ENCODE results near the gene KIF5A. TPM values are rescaled to one million over a fixed set of nuclear protein-coding genes. Genes with fewer than 3 reads are reported as not detected.

The KIF5A gene
- total and polyA plus RNA-seq, 2 donors (not counting 1 experiment from before 2014, with no cell fraction given) = 0.09 to 0.67 TPM

DNA sequence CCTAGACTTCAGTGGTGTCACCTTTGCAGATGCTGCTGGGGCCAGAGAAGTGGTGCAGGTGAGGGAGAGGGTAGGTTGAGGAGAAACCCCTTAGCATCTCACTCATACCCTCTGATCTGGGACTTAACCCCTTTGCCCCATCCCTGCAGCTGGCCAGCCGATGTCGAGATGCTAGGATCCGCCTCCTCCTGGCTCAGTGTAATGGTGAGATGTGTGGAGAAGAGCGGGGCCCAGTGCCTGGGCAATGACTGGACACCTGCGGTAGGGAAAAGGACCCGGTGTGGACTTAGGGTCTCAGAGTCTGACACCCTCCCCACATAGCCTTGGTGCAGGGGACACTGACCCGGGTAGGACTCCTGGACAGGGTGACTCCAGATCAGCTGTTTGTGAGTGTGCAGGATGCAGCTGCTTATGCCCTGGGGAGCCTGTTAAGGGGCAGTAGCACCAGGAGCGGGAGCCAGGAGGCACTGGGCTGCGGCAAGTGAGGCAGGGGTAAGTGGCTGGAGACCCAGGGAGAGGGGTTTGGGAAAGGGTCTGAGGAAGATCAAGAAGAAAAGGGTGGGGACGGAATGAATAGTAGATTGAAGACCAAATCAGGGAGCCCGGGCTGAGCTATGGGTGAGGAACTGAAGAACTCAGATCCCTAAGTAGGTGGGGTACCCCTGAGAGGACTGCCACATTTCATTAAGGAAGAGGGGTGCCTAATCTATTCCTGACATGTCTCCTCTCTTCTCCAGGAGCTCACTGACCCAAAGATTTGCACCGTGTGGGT is 75.6 kb downstream of the KIF5A start:
- Histone ChIP-seq H4K20me1 (ENCODE audit: control insufficient read depth, insufficient read depth, low read length, poor library complexity, severe bottlenecking) (peaks cover 3% of the 10 kb centered on the region), H3K9me3 (ENCODE audit: control extremely low read depth in 1 of 3, control insufficient read depth in 2 of 3, insufficient read depth in 1 of 3, low read length in 2 of 3) (peaks cover 0 to 20% (median 0%) of the 10 kb centered on the region in 3 donors), H3K4me1 (ENCODE audit: control insufficient read depth in 2 of 2, insufficient read depth in 2 of 2, low read length in 2 of 2) (peaks cover 27 to 46% of the 10 kb centered on the region in 2 donors), H3K36me3 (replicated peaks in 1 of 2; ENCODE audit: control extremely low read depth in 1 of 2, control insufficient read depth in 1 of 2, extremely low read depth in 1 of 2, insufficient read depth in 2 of 2, low read length in 1 of 2) (no peaks in the 10 kb centered on the region), H3K9ac (ENCODE audit: low read length) (no peak overlapping the region), H2AFZ (ENCODE audit: insufficient read depth, low read depth, low read length, poor library complexity, severe bottlenecking) (no peak overlapping the region), H3K4me3 (ENCODE audit: control extremely low read depth in 1 of 5, extremely low read depth in 1 of 5, insufficient read depth in 1 of 5, low read depth in 2 of 5, low read length in 4 of 5) (no peak overlapping the region), H3K4me2 (replicated peaks; ENCODE audit: low read depth, low read length, poor library complexity, severe bottlenecking) (no peak overlapping the region), H3K79me2 (ENCODE audit: control insufficient read depth, insufficient read depth, low read length) (no peaks in the 10 kb centered on the region), H3K27ac (ENCODE audit: low read length in 2 of 2) (no peak overlapping the region), H3K27me3 (replicated peaks in 1 of 4; ENCODE audit: control extremely low read depth in 1 of 4, control insufficient read depth in 3 of 4, insufficient read depth in 4 of 4, low read length in 3 of 4) (peaks cover 0 to 97% (median 76%) of the 10 kb centered on the region in 4 experiments)
- Mint-ChIP-seq H3K27ac (no peak overlapping the region), H3K27me3 (peaks cover 88% of the 10 kb centered on the region), H3K4me1 (peaks cover 33% of the 10 kb centered on the region), H3K9me3 (ENCODE audit: insufficient read depth) (no peaks in the 10 kb centered on the region), H3K4me3 (no peak overlapping the region)
- intact Hi-C loops (cut with micrococcal nuclease) = no loop called here
- ChIA-PET CTCF (interaction anchor here (0.9 to 3.3 kb wide), 5 partner anchors 8 to 166 kb away, joined by 3 to 17 read pairs (median 4); partner anchors contain the start of genes B4GALNT1 and GLI1), POLR2A (no interaction called here)
- DNase-seq = no peak
- TF ChIP-seq EZH2 (IDR thresholded peaks at IDR 0.05; ENCODE audit: borderline replicate concordance, insufficient read depth, low read depth, low read length, poor library complexity, severe bottlenecking) = no peak
- TF ChIP-seq, protein P1, sequence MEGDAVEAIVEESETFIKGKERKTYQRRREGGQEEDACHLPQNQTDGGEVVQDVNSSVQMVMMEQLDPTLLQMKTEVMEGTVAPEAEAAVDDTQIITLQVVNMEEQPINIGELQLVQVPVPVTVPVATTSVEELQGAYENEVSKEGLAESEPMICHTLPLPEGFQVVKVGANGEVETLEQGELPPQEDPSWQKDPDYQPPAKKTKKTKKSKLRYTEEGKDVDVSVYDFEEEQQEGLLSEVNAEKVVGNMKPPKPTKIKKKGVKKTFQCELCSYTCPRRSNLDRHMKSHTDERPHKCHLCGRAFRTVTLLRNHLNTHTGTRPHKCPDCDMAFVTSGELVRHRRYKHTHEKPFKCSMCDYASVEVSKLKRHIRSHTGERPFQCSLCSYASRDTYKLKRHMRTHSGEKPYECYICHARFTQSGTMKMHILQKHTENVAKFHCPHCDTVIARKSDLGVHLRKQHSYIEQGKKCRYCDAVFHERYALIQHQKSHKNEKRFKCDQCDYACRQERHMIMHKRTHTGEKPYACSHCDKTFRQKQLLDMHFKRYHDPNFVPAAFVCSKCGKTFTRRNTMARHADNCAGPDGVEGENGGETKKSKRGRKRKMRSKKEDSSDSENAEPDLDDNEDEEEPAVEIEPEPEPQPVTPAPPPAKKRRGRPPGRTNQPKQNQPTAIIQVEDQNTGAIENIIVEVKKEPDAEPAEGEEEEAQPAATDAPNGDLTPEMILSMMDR (IDR thresholded peaks at IDR 0.05) = no peak
- 73% methylated on average over 5 of the region's 12 CpGs for WGBS (ENCODE audit: insufficient coverage)
- no peak for ATAC-seq (ENCODE audit: low read depth)
